Natural killer cell (primary cell): Measurements from ENCODE around the gene KCNT2. TPM values are rescaled to one million over a fixed set of nuclear protein-coding genes. Genes with fewer than 3 reads are reported as not detected.

Experiments
- ATAC-seq, 3 donors: fragments of 150-1000 bp in 2 of 3; fragments of 200-7000 bp in 1 of 3; cut with Tn5 transposase; 1 replicate in 1 of 3; 2 replicates in 2 of 3; pipeline ENCODE4 v1.10.0; 2021; ENCODE audit warnings: mild to moderate bottlenecking in 2 of 3, moderate library complexity in 2 of 3
- DNase-seq, 2 donors: peaks; one replicate each; pipeline versions ENCODE4 v3.0.0 to v3.0.0-alpha.2; 2013 to 2021; ENCODE audit warnings: mixed read lengths in 1 of 2
- H3K27ac ChIP-seq: one replicate; pipeline ENCODE4 v1.5.1; 2013; ENCODE audit warnings: mild to moderate bottlenecking, low read length
- H3K27me3 ChIP-seq: one replicate; pipeline ENCODE4 v1.6.1; 2013; ENCODE audit warnings: low read length; ENCODE audit not compliant: control insufficient read depth, insufficient read depth
- H3K36me3 ChIP-seq: one replicate; pipeline ENCODE4 v1.6.1; 2013; ENCODE audit warnings: low read length; ENCODE audit not compliant: control insufficient read depth, insufficient read depth
- H3K4me1 ChIP-seq: one replicate; pipeline ENCODE4 v1.6.1; 2013; ENCODE audit warnings: low read length; ENCODE audit not compliant: control insufficient read depth, insufficient read depth
- H3K4me3 ChIP-seq: one replicate; pipeline ENCODE4 v1.5.1; 2013; ENCODE audit warnings: low read length
- H3K9me3 ChIP-seq: one replicate; pipeline ENCODE4 v1.6.1; 2013; ENCODE audit warnings: low read length; ENCODE audit not compliant: control insufficient read depth, insufficient read depth
- H3K27ac Mint-ChIP-seq, 2 donors: one replicate each; pipeline ENCODE4 v1.8.0; 2022; ENCODE audit warnings: mild to moderate bottlenecking in 2 of 2, mixed read lengths in 2 of 2, moderate library complexity in 1 of 2
- H3K27me3 Mint-ChIP-seq, 2 donors: one replicate each; pipeline ENCODE4 v1.8.0; 2022; ENCODE audit warnings: low read depth in 2 of 2, mixed read lengths in 2 of 2
- H3K36me3 Mint-ChIP-seq: one replicate; pipeline ENCODE4 v1.8.0; 2022; ENCODE audit warnings: mixed read lengths
- H3K4me1 Mint-ChIP-seq, 2 donors: one replicate each; pipeline ENCODE4 v1.8.0; 2022; ENCODE audit warnings: mixed read lengths in 2 of 2
- H3K4me3 Mint-ChIP-seq: one replicate; pipeline ENCODE4 v1.8.0; 2022; ENCODE audit warnings: mild to moderate bottlenecking, moderate library complexity, mixed read lengths
- H3K9me3 Mint-ChIP-seq, 2 donors: one replicate each; pipeline ENCODE4 v1.8.0; 2022; ENCODE audit warnings: mixed read lengths in 2 of 2
- WGBS: methylation state at CpG from one replicate; pipeline ENCODE4 v1.1.7; 2013; ENCODE audit warnings: missing lambda C conversion rate; ENCODE audit not compliant: insufficient coverage; 5-methylcytosine and 5-hydroxymethylcytosine counted together
- intact Hi-C: fragments of 100-400 bp; cut with micrococcal nuclease; formaldehyde crosslinking; loops from one replicate; pipeline ENCODE4 v1.14.2; 2022
- total RNA-seq, 4 donors: library from RNA; stranded (reverse); fragments of 120-200 nt in 1 of 4; gene quantifications; one replicate each; pipeline versions ENCODE4 v1.2.3 to v1.2.4, GENCODE V29; 2013 to 2022
- TF ChIP-seq, protein P1 (sequence below): fragments of 200-600 bp; IDR thresholded peaks from one replicate; pipeline ENCODE4 v1.8.0; 2022; ENCODE audit warnings: antibody characterized with exemption

The KCNT2 gene
- total RNA-seq, 3 donors from 2014 or later (not counting 1 experiment from before 2014, with no cell fraction given) = not detected

- Histone ChIP-seq H3K4me3 (no peak overlapping the region), H3K9me3 (no peaks in the 10 kb centered on the region), H3K27me3 (no peaks in the 10 kb centered on the region), H3K27ac (no peak overlapping the region), H3K4me1 (no peaks in the 10 kb centered on the region), H3K36me3 (no peaks in the 10 kb centered on the region)
- peaks cover 5% of the 10 kb centered on the region for H3K36me3 Mint-ChIP-seq
- no peaks in the 10 kb centered on the region for H3K27me3 Mint-ChIP-seq
- H3K4me1 Mint-ChIP-seq = no peaks in the 10 kb centered on the region
- WGBS = 97% methylated on average over 5 of the region's 6 CpGs
- DNase-seq = no peak
- intact Hi-C loops = no loop called here
- no peak overlapping the region for H3K4me3 Mint-ChIP-seq
- no peak for ATAC-seq
- H3K27ac Mint-ChIP-seq = no peak overlapping the region
- TF ChIP-seq, protein P1, sequence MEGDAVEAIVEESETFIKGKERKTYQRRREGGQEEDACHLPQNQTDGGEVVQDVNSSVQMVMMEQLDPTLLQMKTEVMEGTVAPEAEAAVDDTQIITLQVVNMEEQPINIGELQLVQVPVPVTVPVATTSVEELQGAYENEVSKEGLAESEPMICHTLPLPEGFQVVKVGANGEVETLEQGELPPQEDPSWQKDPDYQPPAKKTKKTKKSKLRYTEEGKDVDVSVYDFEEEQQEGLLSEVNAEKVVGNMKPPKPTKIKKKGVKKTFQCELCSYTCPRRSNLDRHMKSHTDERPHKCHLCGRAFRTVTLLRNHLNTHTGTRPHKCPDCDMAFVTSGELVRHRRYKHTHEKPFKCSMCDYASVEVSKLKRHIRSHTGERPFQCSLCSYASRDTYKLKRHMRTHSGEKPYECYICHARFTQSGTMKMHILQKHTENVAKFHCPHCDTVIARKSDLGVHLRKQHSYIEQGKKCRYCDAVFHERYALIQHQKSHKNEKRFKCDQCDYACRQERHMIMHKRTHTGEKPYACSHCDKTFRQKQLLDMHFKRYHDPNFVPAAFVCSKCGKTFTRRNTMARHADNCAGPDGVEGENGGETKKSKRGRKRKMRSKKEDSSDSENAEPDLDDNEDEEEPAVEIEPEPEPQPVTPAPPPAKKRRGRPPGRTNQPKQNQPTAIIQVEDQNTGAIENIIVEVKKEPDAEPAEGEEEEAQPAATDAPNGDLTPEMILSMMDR = no peak
- H3K9me3 Mint-ChIP-seq = peaks cover 4 to 10% of the 10 kb centered on the region in 2 donors
Observed at GRCh38 chr1:196637606-196638005, 29.4 kb upstream of the KCNT2 start.

- Mint-ChIP-seq H3K27ac (no peak overlapping the region), H3K4me3 (no peak overlapping the region), H3K36me3 (peaks cover 13% of the 10 kb centered on the region), H3K9me3 (peaks cover 8 to 11% of the 10 kb centered on the region in 2 donors), H3K27me3 (no peaks in the 10 kb centered on the region), H3K4me1 (no peaks in the 10 kb centered on the region)
- ATAC-seq (no peak), DNase-seq (no peak)
- intact Hi-C loops = no loop called here
- Histone ChIP-seq H3K36me3 (no peaks in the 10 kb centered on the region), H3K4me1 (no peaks in the 10 kb centered on the region), H3K27me3 (no peaks in the 10 kb centered on the region), H3K4me3 (no peak overlapping the region), H3K27ac (no peak overlapping the region), H3K9me3 (peaks cover 5% of the 10 kb centered on the region)
- 84% methylated on average over 3 of the region's 3 CpGs for WGBS
- TF ChIP-seq, protein P1 = no peak
Observed at GRCh38 chr1:196628838-196629237, 20.6 kb upstream of the KCNT2 start.

GRCh38 chr1:196623079-196623478, 14.8 kb upstream of the KCNT2 start:
- intact Hi-C loops = no loop called here
- Histone ChIP-seq H3K9me3 (no peaks in the 10 kb centered on the region), H3K27me3 (no peaks in the 10 kb centered on the region), H3K27ac (no peak overlapping the region), H3K4me3 (no peak overlapping the region), H3K4me1 (no peaks in the 10 kb centered on the region), H3K36me3 (no peaks in the 10 kb centered on the region)
- no peak for DNase-seq
- H3K4me1 Mint-ChIP-seq = no peaks in the 10 kb centered on the region
- H3K27ac Mint-ChIP-seq = no peak overlapping the region
- H3K9me3 Mint-ChIP-seq = peaks cover under 1 to 8% of the 10 kb centered on the region in 2 donors
- ATAC-seq = no peak
- TF ChIP-seq, protein P1 = no peak
- no peaks in the 10 kb centered on the region for H3K27me3 Mint-ChIP-seq
- WGBS = no CpG with 5 or more reads among the region's 1 CpG
- H3K36me3 Mint-ChIP-seq = peaks cover 4% of the 10 kb centered on the region
- no peak overlapping the region for H3K4me3 Mint-ChIP-seq

- H3K36me3 ChIP-seq = no peaks in the 10 kb centered on the region
- TF ChIP-seq, protein P1 = no peak
- no peaks in the 10 kb centered on the region for H3K27me3 ChIP-seq
- Mint-ChIP-seq H3K27me3 (no peaks in the 10 kb centered on the region), H3K36me3 (no peaks in the 10 kb centered on the region), H3K4me3 (no peak overlapping the region), H3K27ac (no peak overlapping the region), H3K4me1 (no peaks in the 10 kb centered on the region), H3K9me3 (peaks cover 2 to 10% of the 10 kb centered on the region in 2 donors)
- no peak for ATAC-seq
- H3K4me1 ChIP-seq = no peaks in the 10 kb centered on the region
- DNase-seq = no peak
- intact Hi-C loops = no loop called here
- H3K9me3 ChIP-seq = no peaks in the 10 kb centered on the region
- 94% methylated on average over 2 of the region's 2 CpGs for WGBS
- H3K4me3 ChIP-seq = no peak overlapping the region
- H3K27ac ChIP-seq = no peak overlapping the region
Observed at GRCh38 chr1:196619721-196620120, 11.5 kb upstream of the KCNT2 start.
